Natural killer cell (primary cell): Measurements from ENCODE around the gene SH3BP4. TPM values are rescaled to one million over a fixed set of nuclear protein-coding genes. Genes with fewer than 3 reads are reported as not detected.

Experiments used
- ATAC-seq, 3 donors: fragments of 150-1000 bp in 2 of 3; fragments of 200-7000 bp in 1 of 3; cut with Tn5 transposase; 1 replicate in 1 of 3; 2 replicates in 2 of 3; pipeline ENCODE4 v1.10.0; 2021; ENCODE audit warnings: mild to moderate bottlenecking in 2 of 3, moderate library complexity in 2 of 3
- DNase-seq, 2 donors: peaks; one replicate each; pipeline versions ENCODE4 v3.0.0 to v3.0.0-alpha.2; 2013 to 2021; ENCODE audit warnings: mixed read lengths in 1 of 2
- H3K27ac ChIP-seq: one replicate; pipeline ENCODE4 v1.5.1; 2013; ENCODE audit warnings: mild to moderate bottlenecking, low read length
- H3K27me3 ChIP-seq: one replicate; pipeline ENCODE4 v1.6.1; 2013; ENCODE audit warnings: low read length; ENCODE audit not compliant: control insufficient read depth, insufficient read depth
- H3K36me3 ChIP-seq: one replicate; pipeline ENCODE4 v1.6.1; 2013; ENCODE audit warnings: low read length; ENCODE audit not compliant: control insufficient read depth, insufficient read depth
- H3K4me1 ChIP-seq: one replicate; pipeline ENCODE4 v1.6.1; 2013; ENCODE audit warnings: low read length; ENCODE audit not compliant: control insufficient read depth, insufficient read depth
- H3K4me3 ChIP-seq: one replicate; pipeline ENCODE4 v1.5.1; 2013; ENCODE audit warnings: low read length
- H3K9me3 ChIP-seq: one replicate; pipeline ENCODE4 v1.6.1; 2013; ENCODE audit warnings: low read length; ENCODE audit not compliant: control insufficient read depth, insufficient read depth
- H3K27ac Mint-ChIP-seq, 2 donors: one replicate each; pipeline ENCODE4 v1.8.0; 2022; ENCODE audit warnings: mild to moderate bottlenecking in 2 of 2, mixed read lengths in 2 of 2, moderate library complexity in 1 of 2
- H3K27me3 Mint-ChIP-seq, 2 donors: one replicate each; pipeline ENCODE4 v1.8.0; 2022; ENCODE audit warnings: low read depth in 2 of 2, mixed read lengths in 2 of 2
- H3K36me3 Mint-ChIP-seq: one replicate; pipeline ENCODE4 v1.8.0; 2022; ENCODE audit warnings: mixed read lengths
- H3K4me1 Mint-ChIP-seq, 2 donors: one replicate each; pipeline ENCODE4 v1.8.0; 2022; ENCODE audit warnings: mixed read lengths in 2 of 2
- H3K4me3 Mint-ChIP-seq: one replicate; pipeline ENCODE4 v1.8.0; 2022; ENCODE audit warnings: mild to moderate bottlenecking, moderate library complexity, mixed read lengths
- H3K9me3 Mint-ChIP-seq, 2 donors: one replicate each; pipeline ENCODE4 v1.8.0; 2022; ENCODE audit warnings: mixed read lengths in 2 of 2
- WGBS: methylation state at CpG from one replicate; pipeline ENCODE4 v1.1.7; 2013; ENCODE audit warnings: missing lambda C conversion rate; ENCODE audit not compliant: insufficient coverage; 5-methylcytosine and 5-hydroxymethylcytosine counted together
- intact Hi-C: fragments of 100-400 bp; cut with micrococcal nuclease; formaldehyde crosslinking; loops from one replicate; pipeline ENCODE4 v1.14.2; 2022
- total RNA-seq, 4 donors: library from RNA; stranded (reverse); fragments of 120-200 nt in 1 of 4; gene quantifications; one replicate each; pipeline versions ENCODE4 v1.2.3 to v1.2.4, GENCODE V29; 2013 to 2022
- TF ChIP-seq, protein P1 (sequence below): fragments of 200-600 bp; IDR thresholded peaks from one replicate; pipeline ENCODE4 v1.8.0; 2022; ENCODE audit warnings: antibody characterized with exemption

The SH3BP4 gene
- total RNA-seq, 3 donors from 2014 or later (not counting 1 experiment from before 2014, with no cell fraction given) = 0.39 to 2.6 (median 1.0) TPM

DNA sequence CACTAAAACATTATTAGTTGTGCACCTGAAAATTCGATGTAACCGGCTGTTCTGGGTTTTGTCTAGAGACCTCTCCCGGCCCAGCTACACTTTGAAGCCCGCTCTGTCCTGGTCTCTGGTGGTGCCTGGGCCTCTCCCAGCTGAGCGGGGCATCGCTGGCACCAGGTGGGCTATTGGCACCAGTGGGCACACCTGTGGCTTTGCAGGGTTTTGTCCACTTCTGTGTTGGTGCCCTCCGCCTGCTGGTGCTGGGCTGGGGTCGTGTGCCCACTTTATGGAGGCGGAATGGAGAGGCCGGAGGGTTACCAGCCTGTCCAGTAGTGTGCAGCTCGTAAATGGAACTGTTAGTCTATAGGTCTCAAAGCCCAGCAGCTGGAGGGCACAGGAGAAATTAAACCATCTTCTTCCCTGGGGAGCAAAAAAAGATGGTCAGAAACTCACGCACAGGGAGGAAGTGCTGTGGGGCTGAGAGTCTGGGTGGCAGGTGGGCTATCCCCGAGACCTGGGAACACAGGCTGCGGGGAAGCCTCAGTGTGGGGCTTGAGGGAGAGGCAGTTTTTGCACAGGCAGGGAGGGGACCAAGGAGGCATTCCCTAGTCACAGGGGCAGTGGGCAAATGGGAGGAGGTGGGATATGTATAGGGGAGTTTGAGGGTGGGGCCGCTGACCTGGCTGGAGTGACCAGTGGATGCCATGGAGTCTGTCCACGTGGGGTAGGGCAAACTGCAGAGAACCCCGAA lies 30.4 kb downstream of the SH3BP4 start:
- TF ChIP-seq, protein P1, sequence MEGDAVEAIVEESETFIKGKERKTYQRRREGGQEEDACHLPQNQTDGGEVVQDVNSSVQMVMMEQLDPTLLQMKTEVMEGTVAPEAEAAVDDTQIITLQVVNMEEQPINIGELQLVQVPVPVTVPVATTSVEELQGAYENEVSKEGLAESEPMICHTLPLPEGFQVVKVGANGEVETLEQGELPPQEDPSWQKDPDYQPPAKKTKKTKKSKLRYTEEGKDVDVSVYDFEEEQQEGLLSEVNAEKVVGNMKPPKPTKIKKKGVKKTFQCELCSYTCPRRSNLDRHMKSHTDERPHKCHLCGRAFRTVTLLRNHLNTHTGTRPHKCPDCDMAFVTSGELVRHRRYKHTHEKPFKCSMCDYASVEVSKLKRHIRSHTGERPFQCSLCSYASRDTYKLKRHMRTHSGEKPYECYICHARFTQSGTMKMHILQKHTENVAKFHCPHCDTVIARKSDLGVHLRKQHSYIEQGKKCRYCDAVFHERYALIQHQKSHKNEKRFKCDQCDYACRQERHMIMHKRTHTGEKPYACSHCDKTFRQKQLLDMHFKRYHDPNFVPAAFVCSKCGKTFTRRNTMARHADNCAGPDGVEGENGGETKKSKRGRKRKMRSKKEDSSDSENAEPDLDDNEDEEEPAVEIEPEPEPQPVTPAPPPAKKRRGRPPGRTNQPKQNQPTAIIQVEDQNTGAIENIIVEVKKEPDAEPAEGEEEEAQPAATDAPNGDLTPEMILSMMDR = no peak
- DNase-seq (no peak), ATAC-seq (no peak)
- Histone ChIP-seq H3K36me3 (no peaks in the 10 kb centered on the region), H3K27me3 (no peaks in the 10 kb centered on the region), H3K27ac (no peak overlapping the region), H3K4me3 (no peak overlapping the region), H3K9me3 (no peaks in the 10 kb centered on the region), H3K4me1 (peaks cover 18% of the 10 kb centered on the region)
- Mint-ChIP-seq H3K27ac (no peak overlapping the region), H3K4me1 (peaks cover 0 to 9% of the 10 kb centered on the region in 2 donors), H3K27me3 (peaks cover 0 to 5% of the 10 kb centered on the region in 2 donors), H3K4me3 (no peak overlapping the region), H3K9me3 (no peaks in the 10 kb centered on the region), H3K36me3 (no peaks in the 10 kb centered on the region)
- intact Hi-C loops = no loop called here
- 82% methylated on average over 17 of the region's 17 CpGs for WGBS

DNA sequence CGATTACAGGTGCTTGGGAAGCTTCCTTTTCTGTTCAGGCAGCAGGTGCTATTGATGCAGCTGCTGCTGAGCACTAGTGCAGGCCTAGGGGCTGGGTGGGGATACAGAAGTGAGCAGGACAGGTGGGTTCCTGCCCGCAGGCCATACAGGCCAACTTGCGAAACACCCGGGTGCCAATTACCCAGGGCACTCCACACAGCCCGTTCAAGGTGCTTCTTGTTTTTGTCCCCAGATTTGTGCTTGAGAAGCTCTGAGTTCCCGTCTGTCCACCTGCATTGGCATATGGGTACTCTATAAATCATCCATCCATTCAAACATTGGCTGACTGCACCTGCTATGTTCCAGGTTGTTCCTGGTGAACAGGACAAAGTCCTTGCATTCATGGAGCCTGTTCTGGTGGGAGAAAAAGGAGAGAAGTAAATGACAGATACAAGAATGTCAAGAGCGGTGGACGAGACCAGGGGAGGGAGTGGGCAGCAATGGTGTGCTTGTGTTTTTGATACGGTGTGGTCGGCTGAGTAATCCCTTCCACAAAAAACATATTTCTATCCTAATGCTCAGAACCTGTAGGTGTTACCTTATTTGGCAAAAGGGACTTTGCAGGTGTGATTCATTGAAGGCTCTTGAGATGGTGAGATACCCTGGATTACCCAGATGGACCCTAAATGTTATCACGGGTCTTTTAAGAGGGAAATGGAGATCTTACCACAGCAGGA lies 31.4 kb downstream of the SH3BP4 start:
- Mint-ChIP-seq H3K4me3 (no peak overlapping the region), H3K27me3 (peaks cover 0 to 5% of the 10 kb centered on the region in 2 donors), H3K4me1 (peaks cover 0 to 9% of the 10 kb centered on the region in 2 donors), H3K9me3 (no peaks in the 10 kb centered on the region), H3K27ac (no peak overlapping the region), H3K36me3 (no peaks in the 10 kb centered on the region)
- WGBS = 75% methylated on average over 9 of the region's 11 CpGs
- DNase-seq (no peak), ATAC-seq (no peak)
- TF ChIP-seq, protein P1 = no peak
- no peak overlapping the region for H3K4me3 ChIP-seq
- H3K9me3 ChIP-seq = no peaks in the 10 kb centered on the region
- H3K27me3 ChIP-seq = no peaks in the 10 kb centered on the region
- no peak overlapping the region for H3K27ac ChIP-seq
- H3K36me3 ChIP-seq = no peaks in the 10 kb centered on the region
- intact Hi-C loops = no loop called here
- peaks cover 14% of the 10 kb centered on the region for H3K4me1 ChIP-seq

DNA sequence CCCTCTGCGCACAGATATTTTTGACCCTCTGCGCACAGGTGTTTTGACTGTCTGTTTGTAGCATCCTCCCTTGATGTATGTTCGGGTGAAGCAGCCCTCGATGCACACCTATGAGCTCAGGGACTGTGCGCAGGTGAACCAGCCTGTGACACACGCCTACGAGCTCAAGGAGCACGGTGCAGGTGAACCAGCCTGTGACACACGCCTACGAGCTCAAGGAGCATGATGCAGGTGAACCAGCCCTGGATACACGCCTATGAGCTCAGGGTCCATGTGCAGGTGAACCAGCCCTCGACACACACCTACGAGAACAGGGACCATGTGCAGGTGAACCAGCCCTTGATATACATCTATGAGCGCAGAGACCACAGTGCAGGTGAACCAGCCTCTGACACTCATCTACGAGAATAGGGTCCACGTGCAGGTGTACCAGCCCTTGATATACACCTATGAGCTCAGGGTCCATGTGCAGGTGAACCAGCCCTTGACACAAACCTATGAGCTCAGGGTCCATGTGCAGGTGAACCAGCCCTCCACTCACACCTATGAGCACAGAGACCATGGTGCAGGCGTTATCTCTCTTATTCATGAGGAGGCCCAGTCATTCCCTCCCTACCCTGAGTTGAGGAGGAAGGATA lies 33.9 kb downstream of the SH3BP4 start:
- Histone ChIP-seq H3K27me3 (no peaks in the 10 kb centered on the region), H3K27ac (no peak overlapping the region), H3K4me3 (no peak overlapping the region), H3K4me1 (peaks cover 11% of the 10 kb centered on the region), H3K9me3 (no peaks in the 10 kb centered on the region), H3K36me3 (no peaks in the 10 kb centered on the region)
- Mint-ChIP-seq H3K4me1 (peaks cover 0 to 4% of the 10 kb centered on the region in 2 donors), H3K9me3 (no peaks in the 10 kb centered on the region), H3K27me3 (peaks cover 5 to 11% of the 10 kb centered on the region in 2 donors), H3K27ac (no peak overlapping the region), H3K4me3 (no peak overlapping the region), H3K36me3 (no peaks in the 10 kb centered on the region)
- WGBS = 94% methylated on average over 17 of the region's 17 CpGs
- intact Hi-C loops = no loop called here
- TF ChIP-seq, protein P1 = no peak
- ATAC-seq (no peak), DNase-seq (no peak)
